ACC112 (cell line): ENCODE measurements around the gene MACROD2.

ENCODE experiments used
- H2AFZ ChIP-seq: fragments of 200-600 bp; sonication (generic); one replicate; pipeline ENCODE4 v1.6.0; 2017; ENCODE audit warnings: antibody characterized with exemption, low read length; ENCODE audit not compliant: unreplicated experiment
- H3K27ac ChIP-seq: fragments of 200-600 bp; sonication (generic); 2 replicates; pipeline ENCODE4 v1.5.1; 2014; ENCODE audit warnings: low read depth, mild to moderate bottlenecking, antibody characterized with exemption, low read length, moderate library complexity
- H3K27me3 ChIP-seq: fragments of 200-600 bp; sonication (generic); 2 replicates; pipeline ENCODE4 v1.6.1; 2014; ENCODE audit warnings: mild to moderate bottlenecking, antibody characterized with exemption, low read length, moderate library complexity, mixed read lengths; ENCODE audit not compliant: insufficient read depth
- H3K36me3 ChIP-seq: fragments of 200-600 bp; sonication (generic); 2 replicates; pipeline ENCODE4 v1.6.1; 2016; ENCODE audit warnings: mild to moderate bottlenecking, antibody characterized with exemption, low read length, moderate library complexity, mixed read lengths; ENCODE audit not compliant: insufficient read depth
- H3K4me1 ChIP-seq: fragments of 200-600 bp; sonication (generic); one replicate; pipeline ENCODE4 v1.6.1; 2016; ENCODE audit warnings: low read length, mixed read lengths; ENCODE audit not compliant: insufficient read depth, unreplicated experiment, control insufficient read depth
- H3K4me3 ChIP-seq: fragments of 200-600 bp; sonication (generic); 2 replicates; pipeline ENCODE4 v1.5.1; 2014; ENCODE audit warnings: mild to moderate bottlenecking, low read depth, low read length
- H3K79me2 ChIP-seq: fragments of 200-600 bp; sonication (generic); one replicate; pipeline ENCODE4 v1.6.0; 2016; ENCODE audit warnings: low read length; ENCODE audit not compliant: control insufficient read depth, unreplicated experiment, insufficient read depth

MACROD2 gene

DNA sequence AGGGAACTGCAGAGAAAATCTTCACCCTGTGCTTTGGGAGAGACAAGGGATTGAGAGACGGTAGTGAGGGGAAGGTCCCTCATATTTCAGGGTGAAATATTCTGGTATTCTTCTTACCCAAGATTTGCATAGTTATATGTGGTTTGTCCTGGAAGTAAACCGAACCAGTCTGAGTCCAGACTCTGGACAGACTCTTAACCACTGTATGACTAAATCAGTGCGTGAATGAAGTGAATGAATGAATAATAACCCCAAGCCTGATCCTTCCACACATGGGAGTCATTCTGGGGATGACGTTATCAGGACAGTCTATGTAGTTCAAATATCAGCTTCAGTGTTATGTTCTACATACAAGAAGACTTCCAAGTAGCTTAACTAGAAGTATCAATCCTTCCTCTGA, 1887.2 kb downstream of the MACROD2 start:
- H2AFZ ChIP-seq = no peak overlapping the region
- H3K36me3 ChIP-seq = no peaks in the 10 kb centered on the region

DNA sequence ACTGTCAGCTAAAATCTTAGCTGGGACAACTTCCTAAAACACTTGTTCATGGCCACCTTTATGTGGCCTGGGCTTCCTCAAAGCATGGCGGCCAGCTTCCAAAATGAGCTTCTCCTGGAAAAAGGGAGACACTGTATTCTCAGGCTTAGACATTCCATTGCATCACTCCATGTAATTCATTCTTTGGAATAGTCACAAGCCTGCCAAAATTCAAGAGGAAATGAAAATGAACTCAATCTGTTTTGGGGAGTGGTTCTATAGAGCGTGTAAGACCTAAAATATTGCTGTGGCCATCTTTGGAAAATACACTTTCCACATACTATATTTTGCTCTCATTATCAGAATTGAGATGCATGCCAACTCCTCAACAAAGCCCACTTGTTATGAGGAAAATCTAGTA, 1890.9 kb downstream of the MACROD2 start:
- Histone ChIP-seq H3K27me3 (no peaks in the 10 kb centered on the region), H3K4me3 (no peak overlapping the region), H2AFZ (no peak overlapping the region), H3K36me3 (no peaks in the 10 kb centered on the region), H3K4me1 (no peaks in the 10 kb centered on the region), H3K79me2 (no peaks in the 10 kb centered on the region), H3K27ac (no peak overlapping the region)

More for the DNA sequence above, 1887.2 kb downstream of the MACROD2 start:
- H3K27ac ChIP-seq = no peak overlapping the region
- H3K79me2 ChIP-seq = no peaks in the 10 kb centered on the region
- H3K27me3 ChIP-seq = no peaks in the 10 kb centered on the region
- no peak overlapping the region for H3K4me3 ChIP-seq
- no peaks in the 10 kb centered on the region for H3K4me1 ChIP-seq

GRCh38 chr20:15887387-15887786, 1892.1 kb downstream of the MACROD2 start:
- H3K4me3 ChIP-seq = no peak overlapping the region
- no peaks in the 10 kb centered on the region for H3K4me1 ChIP-seq
- H2AFZ ChIP-seq = no peak overlapping the region
- H3K36me3 ChIP-seq = no peaks in the 10 kb centered on the region
- no peaks in the 10 kb centered on the region for H3K27me3 ChIP-seq
- H3K79me2 ChIP-seq = no peaks in the 10 kb centered on the region
- no peak overlapping the region for H3K27ac ChIP-seq

- no peak overlapping the region for H3K4me3 ChIP-seq
- no peaks in the 10 kb centered on the region for H3K4me1 ChIP-seq
- no peaks in the 10 kb centered on the region for H3K36me3 ChIP-seq
- no peak overlapping the region for H3K27ac ChIP-seq
- H3K79me2 ChIP-seq = no peaks in the 10 kb centered on the region
- H2AFZ ChIP-seq = no peak overlapping the region
- no peaks in the 10 kb centered on the region for H3K27me3 ChIP-seq
Measured at GRCh38 chr20:15889061-15889460, 1893.7 kb downstream of the MACROD2 start.

GRCh38 chr20:15889514-15890256, 1894.4 kb downstream of the MACROD2 start:
- Histone ChIP-seq H3K79me2 (no peaks in the 10 kb centered on the region), H3K27ac (no peak overlapping the region), H3K36me3 (no peaks in the 10 kb centered on the region), H3K27me3 (no peaks in the 10 kb centered on the region), H2AFZ (no peak overlapping the region), H3K4me3 (no peak overlapping the region), H3K4me1 (no peaks in the 10 kb centered on the region)

DNA sequence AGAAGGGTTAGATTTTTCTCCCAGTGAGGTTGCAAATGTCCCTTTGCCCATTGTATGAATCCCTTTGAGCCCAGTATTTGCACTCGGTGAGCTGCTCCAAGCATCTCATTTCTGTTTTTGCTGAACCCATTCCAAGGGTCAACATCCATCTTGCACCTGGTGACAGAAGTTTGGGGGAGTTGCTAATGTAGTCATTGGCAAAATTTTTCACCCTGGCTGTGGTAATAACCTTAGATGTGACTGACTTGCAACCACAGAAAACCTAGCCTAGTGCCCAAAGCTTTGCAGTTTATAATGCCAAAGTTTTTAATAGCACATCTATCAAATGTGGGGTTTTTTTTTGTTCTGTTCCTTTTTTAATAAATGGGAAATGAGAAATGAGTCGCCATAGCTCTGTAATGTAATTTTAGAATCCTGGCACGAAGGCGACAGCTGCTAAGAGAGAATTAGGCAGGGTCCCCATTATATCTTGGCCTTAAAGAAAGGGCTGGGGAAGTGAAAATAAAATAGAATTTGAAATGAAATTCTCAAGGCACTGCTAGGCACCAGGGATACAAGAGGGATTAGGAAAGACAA, 1895.2 kb downstream of the MACROD2 start:
- no peak overlapping the region for H2AFZ ChIP-seq
- no peaks in the 10 kb centered on the region for H3K4me1 ChIP-seq
- no peak overlapping the region for H3K27ac ChIP-seq
- no peaks in the 10 kb centered on the region for H3K36me3 ChIP-seq
- no peak overlapping the region for H3K4me3 ChIP-seq
- no peaks in the 10 kb centered on the region for H3K79me2 ChIP-seq
- H3K27me3 ChIP-seq = no peaks in the 10 kb centered on the region

GRCh38 chr20:15895126-15895525, 1899.8 kb downstream of the MACROD2 start:
- no peak overlapping the region for H2AFZ ChIP-seq
- H3K4me1 ChIP-seq = no peaks in the 10 kb centered on the region
- no peak overlapping the region for H3K27ac ChIP-seq
- H3K27me3 ChIP-seq = no peaks in the 10 kb centered on the region
- H3K36me3 ChIP-seq = no peaks in the 10 kb centered on the region
- H3K79me2 ChIP-seq = no peaks in the 10 kb centered on the region
- H3K4me3 ChIP-seq = no peak overlapping the region

DNA sequence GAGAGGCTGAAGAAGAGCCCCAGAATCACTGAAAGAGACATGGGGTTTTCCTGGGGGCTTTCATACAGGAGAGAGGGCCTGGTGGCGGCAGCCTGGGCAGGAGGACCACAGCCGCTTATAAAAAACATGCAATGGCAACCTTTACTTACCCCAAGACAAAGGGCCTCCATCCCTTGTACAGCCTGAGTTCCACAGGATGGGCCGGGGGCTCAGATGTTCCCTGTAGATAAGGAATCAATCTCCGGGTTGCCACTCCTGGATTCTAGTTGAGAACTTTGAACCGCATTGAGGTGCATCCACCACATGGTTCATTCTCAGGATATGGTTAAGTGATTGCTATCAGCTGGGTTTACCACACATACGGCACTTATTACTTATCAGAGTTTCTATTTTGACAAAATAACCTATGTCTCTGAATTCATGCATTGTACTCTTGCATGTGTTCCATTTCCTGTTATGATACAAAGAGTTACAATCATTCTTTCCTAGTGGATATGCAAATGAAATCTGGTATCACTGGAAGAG, 1900.3 kb downstream of the MACROD2 start:
- no peaks in the 10 kb centered on the region for H3K79me2 ChIP-seq

GRCh38 chr20:15899967-15900366, 1904.7 kb downstream of the MACROD2 start:
- Histone ChIP-seq H3K4me1 (no peaks in the 10 kb centered on the region), H3K4me3 (no peak overlapping the region)

More for the DNA sequence above, 1900.3 kb downstream of the MACROD2 start:
- Histone ChIP-seq H2AFZ (no peak overlapping the region), H3K27ac (no peak overlapping the region), H3K27me3 (no peaks in the 10 kb centered on the region), H3K36me3 (no peaks in the 10 kb centered on the region), H3K4me3 (no peak overlapping the region), H3K4me1 (no peaks in the 10 kb centered on the region)

GRCh38 chr20:15900443-15900842, 1905.1 kb downstream of the MACROD2 start:
- Histone ChIP-seq H3K79me2 (no peaks in the 10 kb centered on the region), H3K36me3 (no peaks in the 10 kb centered on the region), H3K27me3 (no peaks in the 10 kb centered on the region), H2AFZ (no peak overlapping the region), H3K4me1 (no peaks in the 10 kb centered on the region), H3K4me3 (no peak overlapping the region), H3K27ac (no peak overlapping the region)

More at GRCh38 chr20:15899967-15900366, 1904.7 kb downstream of the MACROD2 start:
- H3K27ac ChIP-seq = no peak overlapping the region
- no peaks in the 10 kb centered on the region for H3K79me2 ChIP-seq
- H3K36me3 ChIP-seq = no peaks in the 10 kb centered on the region
- no peak overlapping the region for H2AFZ ChIP-seq
- no peaks in the 10 kb centered on the region for H3K27me3 ChIP-seq

DNA sequence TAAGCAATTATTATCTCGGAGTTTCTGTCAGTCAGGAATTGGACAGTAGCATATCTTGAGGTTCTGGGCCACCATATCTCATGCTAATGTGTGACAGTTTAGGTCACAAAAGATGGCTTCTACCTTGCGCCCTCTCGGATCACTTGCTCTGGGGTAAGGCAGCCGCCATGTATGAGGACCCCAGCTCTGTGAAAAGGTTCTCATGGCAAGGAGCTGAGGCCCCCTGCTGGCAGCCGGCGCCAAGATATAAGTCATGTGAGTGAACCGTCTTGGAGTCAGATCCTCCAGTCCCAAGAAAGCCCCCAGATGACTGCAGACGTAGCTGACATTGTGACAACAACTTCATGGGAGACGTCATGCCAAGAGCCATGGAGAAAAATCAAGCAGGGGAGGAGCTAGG, 1907.2 kb downstream of the MACROD2 start:
- H2AFZ ChIP-seq = no peak overlapping the region
- no peak overlapping the region for H3K27ac ChIP-seq
- H3K4me1 ChIP-seq = no peaks in the 10 kb centered on the region
- H3K79me2 ChIP-seq = no peaks in the 10 kb centered on the region
- no peak overlapping the region for H3K4me3 ChIP-seq
- H3K36me3 ChIP-seq = no peaks in the 10 kb centered on the region
- H3K27me3 ChIP-seq = no peaks in the 10 kb centered on the region
